Tibial artery (tissue), 4 donors: ENCODE results near the gene RPL41.

Experiments used
- DNase-seq, 2 donors: peaks; one replicate each; pipeline ENCODE4 v3.0.0-alpha.2; 2019
- H3K27ac ChIP-seq, 2 donors: fragments of 200-600 bp; sonication (generic) in 1 of 2; 1 replicate in 1 of 2; 2 replicates in 1 of 2; pipeline ENCODE4 v1.5.1; 2018 to 2019; ENCODE audit warnings: mild to moderate bottlenecking in 1 of 2
- H3K27me3 ChIP-seq, 2 donors: fragments of 200-600 bp; sonication (generic) in 1 of 2; one replicate each; pipeline versions ENCODE4 v1.5.1 to v1.6.0; 2016 to 2019
- H3K36me3 ChIP-seq, 3 donors: fragments of 200-600 bp; sonication (generic) in 2 of 3; one replicate each; pipeline ENCODE4 v1.5.1; 2016 to 2019; ENCODE audit warnings: mild to moderate bottlenecking in 2 of 3
- H3K4me1 ChIP-seq, 4 donors: fragments of 200-600 bp; sonication (generic) in 2 of 4; 1 replicate in 3 of 4; 2 replicates in 1 of 4; pipeline ENCODE4 v1.5.1; 2016 to 2019
- H3K4me3 ChIP-seq, 2 donors: fragments of 200-600 bp; sonication (generic) in 1 of 2; 1 replicate in 1 of 2; 2 replicates in 1 of 2; pipeline ENCODE4 v1.5.1; 2018 to 2019; ENCODE audit warnings: mild to moderate bottlenecking in 2 of 2
- H3K9me3 ChIP-seq, 3 donors: fragments of 200-600 bp; sonication (generic) in 1 of 3; one replicate each; pipeline ENCODE4 v1.5.1; 2016 to 2019
- intact Hi-C: fragments of 100-400 bp; cut with DNase I; formaldehyde crosslinking; loops from one replicate; pipeline ENCODE4 v1.15.0; 2023; ENCODE audit warnings: low total_unique reads
- TF ChIP-seq, protein P1 (sequence below), 2 experiments: fragments of 200-600 bp in 1 of 2; fragments of 450-650 bp in 1 of 2; IDR thresholded peaks; one replicate each; pipeline ENCODE4 v1.5.1; 2017 to 2019; ENCODE audit warnings: antibody characterized with exemption in 2 of 2, mild to moderate bottlenecking in 1 of 2, moderate library complexity in 1 of 2

RPL41 gene

DNA sequence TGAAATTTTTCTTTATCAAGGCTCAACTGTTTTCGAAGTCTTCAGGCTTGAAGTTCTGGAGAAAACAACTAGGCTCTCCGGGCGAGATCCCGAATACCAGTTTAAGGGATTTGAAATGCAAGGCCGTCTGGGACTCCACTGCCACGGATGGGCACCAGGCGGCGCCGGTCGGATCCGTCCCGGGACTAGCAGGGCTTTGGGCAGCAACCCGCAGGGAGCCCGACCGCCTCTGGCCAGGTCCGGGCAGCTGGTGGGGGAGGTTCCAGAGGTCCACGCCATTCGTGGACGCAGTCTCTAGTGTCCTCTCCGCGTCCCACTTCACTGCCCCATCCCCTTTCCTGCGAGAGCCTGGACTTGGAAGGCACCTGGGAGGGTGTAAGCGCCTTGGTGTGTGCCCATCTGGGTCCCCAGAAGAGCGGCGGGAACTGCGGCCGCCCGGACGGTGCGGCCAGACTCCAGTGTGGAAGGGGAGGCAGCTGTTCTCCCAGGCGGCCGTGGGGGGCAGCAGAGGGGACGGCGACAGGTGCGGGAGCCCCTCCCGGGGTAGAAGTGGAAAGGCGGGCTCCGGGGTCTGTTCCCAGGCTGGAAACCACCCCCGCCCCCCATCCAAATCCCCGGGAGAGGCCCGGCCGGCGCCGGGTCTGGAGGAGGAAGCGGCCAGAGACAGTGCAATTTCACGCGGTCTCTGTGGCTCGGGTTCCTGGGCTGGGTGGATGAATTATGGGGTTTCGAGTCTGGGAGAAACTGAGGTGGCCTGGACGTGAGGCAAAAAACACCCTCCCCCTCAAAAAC is 37.3 kb upstream of the RPL41 start:
- H3K4me3 ChIP-seq, result peak overlapping the region; percentile 48 to 64
- peak; percentile 82 to 94 for DNase-seq
- H3K27ac ChIP-seq, result peak overlapping the region; percentile 73 to 79
- H3K27me3 ChIP-seq, result peaks cover 0 to 6% of the 10 kb centered on the region in 2 donors
- no peaks in the 10 kb centered on the region for H3K9me3 ChIP-seq
- intact Hi-C loops, result no loop called here
- peaks cover 0 to 22% (median 9%) of the 10 kb centered on the region in 4 donors for H3K4me1 ChIP-seq
- H3K36me3 ChIP-seq, result no peaks in the 10 kb centered on the region
- TF ChIP-seq, protein P1, sequence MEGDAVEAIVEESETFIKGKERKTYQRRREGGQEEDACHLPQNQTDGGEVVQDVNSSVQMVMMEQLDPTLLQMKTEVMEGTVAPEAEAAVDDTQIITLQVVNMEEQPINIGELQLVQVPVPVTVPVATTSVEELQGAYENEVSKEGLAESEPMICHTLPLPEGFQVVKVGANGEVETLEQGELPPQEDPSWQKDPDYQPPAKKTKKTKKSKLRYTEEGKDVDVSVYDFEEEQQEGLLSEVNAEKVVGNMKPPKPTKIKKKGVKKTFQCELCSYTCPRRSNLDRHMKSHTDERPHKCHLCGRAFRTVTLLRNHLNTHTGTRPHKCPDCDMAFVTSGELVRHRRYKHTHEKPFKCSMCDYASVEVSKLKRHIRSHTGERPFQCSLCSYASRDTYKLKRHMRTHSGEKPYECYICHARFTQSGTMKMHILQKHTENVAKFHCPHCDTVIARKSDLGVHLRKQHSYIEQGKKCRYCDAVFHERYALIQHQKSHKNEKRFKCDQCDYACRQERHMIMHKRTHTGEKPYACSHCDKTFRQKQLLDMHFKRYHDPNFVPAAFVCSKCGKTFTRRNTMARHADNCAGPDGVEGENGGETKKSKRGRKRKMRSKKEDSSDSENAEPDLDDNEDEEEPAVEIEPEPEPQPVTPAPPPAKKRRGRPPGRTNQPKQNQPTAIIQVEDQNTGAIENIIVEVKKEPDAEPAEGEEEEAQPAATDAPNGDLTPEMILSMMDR (IDR thresholded peaks at IDR 0.05), result peak; percentile 73 to 74

DNA sequence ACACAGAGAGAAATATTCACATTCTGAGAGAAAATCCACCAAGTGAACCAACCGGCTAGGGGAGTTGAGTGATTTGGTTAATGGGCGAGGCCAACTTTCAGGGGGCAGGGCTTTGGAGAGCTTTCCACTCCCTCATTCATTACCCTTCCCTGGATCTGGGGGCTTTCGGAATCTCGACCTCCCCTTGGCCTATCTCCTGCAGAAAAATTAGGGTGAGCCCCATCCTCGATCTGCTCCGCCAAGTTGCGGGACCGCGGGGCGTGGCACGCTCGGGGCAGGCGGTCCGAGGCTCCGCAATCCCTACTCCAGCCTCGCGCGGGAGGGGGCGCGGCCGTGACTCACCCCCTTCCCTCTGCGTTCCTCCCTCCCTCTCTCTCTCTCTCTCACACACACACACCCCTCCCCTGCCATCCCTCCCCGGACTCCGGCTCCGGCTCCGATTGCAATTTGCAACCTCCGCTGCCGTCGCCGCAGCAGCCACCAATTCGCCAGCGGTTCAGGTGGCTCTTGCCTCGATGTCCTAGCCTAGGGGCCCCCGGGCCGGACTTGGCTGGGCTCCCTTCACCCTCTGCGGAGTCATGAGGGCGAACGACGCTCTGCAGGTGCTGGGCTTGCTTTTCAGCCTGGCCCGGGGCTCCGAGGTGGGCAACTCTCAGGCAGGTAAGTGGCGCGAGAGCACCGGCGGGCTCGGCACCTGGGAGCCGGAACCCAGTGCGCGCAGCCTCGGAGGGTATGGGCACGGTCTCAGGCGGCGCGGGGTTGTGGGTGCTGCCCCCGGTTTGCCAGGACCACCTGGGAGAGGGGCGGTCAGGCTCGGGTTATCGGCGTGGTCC is 36.5 kb upstream of the RPL41 start, which contains the start of gene ERBB3:
ERBB3 (plus strand) TSS at position 443 of the 833 bp plus-strand sequence; CDS start at position 579, 136 bp downstream.
- Histone ChIP-seq H3K4me3 (peak within 1 kb of the TSS; percentile 48 to 64), H3K27ac (peak within 1 kb of the TSS; percentile 73 to 79), H3K9me3 (no peaks in the 10 kb centered on the region), H3K27me3 (peaks cover 0 to 6% of the 10 kb centered on the region in 2 donors), H3K36me3 (no peaks in the 10 kb centered on the region), H3K4me1 (peaks cover 0 to 22% (median 9%) of the 10 kb centered on the region in 4 donors)
- intact Hi-C loops, result no loop called here
- peak; percentile 62 to 88 for DNase-seq
- TF ChIP-seq, protein P1 (IDR thresholded peaks at IDR 0.05), result peak in 1 of 2 experiments; percentile 22

DNA sequence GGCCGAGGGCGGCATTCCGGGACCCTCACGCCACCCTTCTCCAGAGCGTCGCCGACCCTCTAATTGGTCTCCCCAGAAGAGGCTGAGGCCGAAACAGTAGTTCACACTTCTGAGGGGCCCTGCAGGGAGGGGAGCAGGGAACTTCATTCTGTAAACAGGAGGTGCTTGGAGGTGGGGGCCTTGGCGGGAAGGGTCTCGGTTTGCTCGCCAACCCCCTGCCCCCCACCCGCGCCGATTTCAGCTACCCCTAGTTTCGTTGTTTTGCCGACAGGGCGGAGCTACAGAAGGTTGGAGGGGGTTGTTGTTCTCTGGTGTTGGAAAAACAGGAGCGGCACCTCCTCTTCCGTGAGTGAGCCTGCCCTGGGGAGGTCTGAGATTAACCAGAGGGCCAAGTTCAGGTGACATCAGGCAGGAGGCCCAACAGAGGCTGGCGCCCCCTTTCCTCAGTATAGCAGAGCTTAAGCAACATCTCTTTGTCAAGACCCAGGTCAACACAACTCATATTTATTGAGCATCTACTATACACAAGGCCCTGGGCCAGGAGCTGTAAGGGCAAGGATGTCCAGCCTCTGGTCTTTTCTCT is 35.8 kb upstream of the RPL41 start:
- Histone ChIP-seq H3K27me3 (peaks cover 0 to 6% of the 10 kb centered on the region in 2 donors), H3K9me3 (no peaks in the 10 kb centered on the region), H3K4me3 (peak overlapping the region in 1 of 2 donors; percentile 64), H3K36me3 (no peaks in the 10 kb centered on the region), H3K4me1 (peaks cover 0 to 22% (median 9%) of the 10 kb centered on the region in 4 donors), H3K27ac (no peak overlapping the region)
- intact Hi-C loops, result no loop called here
- no peak for DNase-seq
- TF ChIP-seq, protein P1 (IDR thresholded peaks at IDR 0.05), result no peak

DNA sequence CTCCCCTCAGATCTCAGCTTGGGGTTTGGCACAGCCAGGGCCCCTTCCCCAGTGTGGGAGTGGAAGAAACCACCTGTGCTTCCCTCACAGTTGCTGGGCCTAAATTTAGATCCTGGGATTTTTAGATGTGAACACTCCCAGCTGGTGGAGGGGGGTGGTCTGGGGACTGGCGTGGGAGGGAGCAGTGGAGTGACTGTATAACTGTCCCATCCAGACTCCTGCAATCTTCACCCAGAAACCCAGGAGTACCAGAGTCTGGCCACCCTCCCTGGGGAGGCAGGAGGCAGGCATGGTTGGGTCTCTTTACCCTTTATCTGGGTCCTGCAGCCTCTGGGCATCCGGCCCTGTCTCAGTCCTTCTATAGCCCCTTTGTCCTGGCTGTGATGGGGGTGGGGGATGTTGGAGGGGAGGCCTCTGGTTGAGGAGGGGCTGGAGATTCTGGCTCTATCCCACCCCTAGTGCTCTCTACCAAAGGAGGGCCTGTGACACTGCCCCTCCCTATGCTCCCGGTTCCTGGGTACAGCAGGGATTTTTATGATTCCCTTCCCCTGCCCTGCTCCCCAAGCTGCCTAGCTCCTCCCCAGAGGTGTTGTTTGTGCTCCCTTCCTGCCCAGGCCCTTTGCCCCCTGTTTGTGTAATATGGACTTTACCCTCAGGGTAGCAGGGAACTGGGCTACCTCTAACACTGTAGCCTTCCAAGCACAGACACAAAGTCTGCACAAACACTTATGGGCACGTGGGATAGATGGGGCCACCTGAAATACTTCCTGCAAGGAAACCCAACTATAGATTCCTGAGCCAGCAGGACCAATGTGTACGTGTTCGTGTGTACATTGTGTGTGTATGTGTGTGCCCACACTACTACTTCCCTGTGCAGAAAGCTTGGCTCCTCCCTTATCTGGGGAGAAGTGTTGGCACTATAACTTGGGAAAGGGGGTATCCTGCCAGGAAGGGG is 34.8 kb upstream of the RPL41 start:
- Histone ChIP-seq H3K27me3 (peaks cover 0 to 6% of the 10 kb centered on the region in 2 donors), H3K4me3 (no peak overlapping the region), H3K36me3 (no peaks in the 10 kb centered on the region), H3K9me3 (no peaks in the 10 kb centered on the region), H3K27ac (no peak overlapping the region), H3K4me1 (peaks cover 0 to 22% (median 9%) of the 10 kb centered on the region in 4 donors)
- DNase-seq, result no peak
- TF ChIP-seq, protein P1 (IDR thresholded peaks at IDR 0.05), result no peak
- intact Hi-C loops, result no loop called here
